Liver (tissue), 3 donors: ENCODE results near the gene CLIC6.

ENCODE experiments used
- CTCF ChIP-seq: fragments of 150-350 bp; IDR thresholded peaks from 2 replicates; pipeline ENCODE4 v1.5.1; 2017; ENCODE audit warnings: improper control_type of control experiment, low read depth, low read length; ENCODE audit not compliant: missing input control
- JUND ChIP-seq, 2 donors: IDR thresholded peaks; 2 replicates each; pipeline ENCODE4 v1.6.1; 2016; ENCODE audit warnings: antibody characterized with exemption in 2 of 2
- MAX ChIP-seq: IDR thresholded peaks from 2 replicates; pipeline ENCODE4 v1.6.1; 2016; ENCODE audit warnings: antibody characterized with exemption
- RAD21 ChIP-seq, 2 donors: IDR thresholded peaks; 2 replicates each; pipeline ENCODE4 v1.6.1; 2016; ENCODE audit warnings: antibody characterized with exemption in 2 of 2, mild to moderate bottlenecking in 2 of 2
- RXRA ChIP-seq, 2 donors: IDR thresholded peaks; 2 replicates each; pipeline ENCODE4 v1.6.1; 2017 to 2018; ENCODE audit warnings: antibody characterized with exemption in 2 of 2, mild to moderate bottlenecking in 1 of 2
- YY1 ChIP-seq: IDR thresholded peaks from 2 replicates; pipeline ENCODE4 v1.6.1; 2016; ENCODE audit warnings: antibody characterized with exemption, mild to moderate bottlenecking
- donor health status: healthy.
- donor health status: healthy.

GRCh38 chr21:34743831-34744230 is 75.0 kb downstream of the CLIC6 start:
- TF ChIP-seq RAD21 (IDR thresholded peaks at IDR 0.05) (no peak), CTCF (no peak), YY1 (no peak), RXRA (IDR thresholded peaks at IDR 0.05) (no peak), JUND (IDR thresholded peaks at IDR 0.05) (no peak), MAX (no peak)
